ENCODE data around the gene ATP5PD. TPM values are rescaled to one million over a fixed set of nuclear protein-coding genes. Genes with fewer than 3 reads are reported as not detected.

The ATP5PD gene
- total RNA-seq (136 TPM), polyA plus RNA-seq (334 TPM)

- Histone ChIP-seq H3K4me3 (ENCODE audit: low read depth, low read length) (peak within 1 kb of the TSS; percentile 95), H3K27ac (ENCODE audit: low read depth) (peak within 1 kb of the TSS; percentile 91), H3K36me3 (ENCODE audit: insufficient read depth) (peaks cover 2% of the 10 kb centered on the region), H3K4me1 (ENCODE audit: insufficient read depth) (no peaks in the 10 kb centered on the region)
- under 1% methylated on average over 72 of the region's 72 CpGs for WGBS
- DNase-seq (ENCODE audit: extremely low spot score): peak; percentile 89
Observed at GRCh38 chr17:75046407-75047289, at the start of gene ATP5PD, which contains the start of gene KCTD2. Gene ATP5PD, minus strand, starts transcription at chr17:75046969. Its CDS starts 4,319 bp downstream, at chr17:75042650. Gene KCTD2, plus strand, starts transcription at chr17:75047225. Its CDS starts 26 bp downstream, at chr17:75047251.

DNA sequence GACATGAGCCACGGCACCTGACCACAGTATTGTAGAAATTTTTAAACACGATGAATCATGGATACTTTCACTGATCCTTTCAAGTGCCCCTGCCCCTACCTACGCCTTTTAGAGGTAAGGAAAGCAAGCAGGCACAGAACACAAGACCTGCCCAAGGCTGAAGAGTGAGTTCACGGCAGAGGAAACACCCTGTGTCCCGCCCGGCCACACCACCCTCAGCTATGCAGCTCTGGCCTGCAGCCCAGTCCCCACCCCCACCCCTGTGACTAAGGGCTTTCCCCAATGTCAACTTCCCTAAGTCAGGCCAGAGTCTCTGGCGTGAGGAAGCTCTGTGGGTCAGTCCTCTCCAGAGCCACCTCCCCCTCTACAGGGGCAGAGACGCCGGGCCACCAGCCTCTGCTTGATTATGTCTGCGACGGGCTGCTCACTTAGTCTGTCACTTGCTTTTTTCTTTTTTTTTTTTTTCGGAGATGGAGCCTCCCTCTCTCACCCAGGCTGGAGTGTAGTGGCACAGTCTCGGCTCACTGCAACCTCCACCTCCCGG lies 49.4 kb upstream of the ATP5PD start:
- Histone ChIP-seq H3K36me3 (ENCODE audit: insufficient read depth) (no peaks in the 10 kb centered on the region), H3K4me1 (ENCODE audit: insufficient read depth) (peaks cover 2% of the 10 kb centered on the region), H3K27ac (ENCODE audit: low read depth) (no peak overlapping the region), H3K4me3 (ENCODE audit: low read depth, low read length) (no peak overlapping the region)
- WGBS: 62% methylated on average over 14 of the region's 14 CpGs
- DNase-seq (ENCODE audit: extremely low spot score): peak; percentile 78

DNA sequence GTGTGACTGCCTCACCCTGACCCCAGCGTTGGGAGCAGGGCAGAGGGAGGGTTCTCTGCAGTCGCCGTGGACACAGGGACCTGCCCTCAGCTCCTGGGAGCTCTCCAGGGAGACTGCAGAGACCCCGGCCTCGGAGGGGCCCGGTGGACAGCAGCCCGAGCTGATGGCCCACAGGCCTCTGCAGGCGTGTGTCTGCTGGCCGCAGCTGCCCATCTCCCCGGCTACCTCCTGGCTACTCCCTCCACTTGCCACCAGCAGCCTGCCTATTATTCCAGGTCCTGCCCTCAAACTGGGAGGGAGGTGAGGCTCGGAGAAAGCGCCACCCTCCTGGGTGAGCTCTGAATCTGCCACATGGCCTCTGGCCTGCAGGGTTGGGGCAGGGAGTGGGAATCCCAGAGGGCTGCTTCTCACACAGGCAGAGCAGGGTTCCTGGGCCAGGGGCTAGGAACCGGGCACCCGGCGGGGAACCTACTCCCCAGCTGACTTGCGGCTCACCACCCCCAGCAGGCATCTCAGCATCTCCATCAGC lies 48.2 kb upstream of the ATP5PD start:
- 75% methylated on average over 16 of the region's 16 CpGs for WGBS
- Histone ChIP-seq H3K4me3 (ENCODE audit: low read depth, low read length) (no peak overlapping the region), H3K4me1 (ENCODE audit: insufficient read depth) (peaks cover 2% of the 10 kb centered on the region), H3K36me3 (ENCODE audit: insufficient read depth) (no peaks in the 10 kb centered on the region), H3K27ac (ENCODE audit: low read depth) (peak overlapping the region; percentile 56)
- DNase-seq (ENCODE audit: extremely low spot score): no peak

DNA sequence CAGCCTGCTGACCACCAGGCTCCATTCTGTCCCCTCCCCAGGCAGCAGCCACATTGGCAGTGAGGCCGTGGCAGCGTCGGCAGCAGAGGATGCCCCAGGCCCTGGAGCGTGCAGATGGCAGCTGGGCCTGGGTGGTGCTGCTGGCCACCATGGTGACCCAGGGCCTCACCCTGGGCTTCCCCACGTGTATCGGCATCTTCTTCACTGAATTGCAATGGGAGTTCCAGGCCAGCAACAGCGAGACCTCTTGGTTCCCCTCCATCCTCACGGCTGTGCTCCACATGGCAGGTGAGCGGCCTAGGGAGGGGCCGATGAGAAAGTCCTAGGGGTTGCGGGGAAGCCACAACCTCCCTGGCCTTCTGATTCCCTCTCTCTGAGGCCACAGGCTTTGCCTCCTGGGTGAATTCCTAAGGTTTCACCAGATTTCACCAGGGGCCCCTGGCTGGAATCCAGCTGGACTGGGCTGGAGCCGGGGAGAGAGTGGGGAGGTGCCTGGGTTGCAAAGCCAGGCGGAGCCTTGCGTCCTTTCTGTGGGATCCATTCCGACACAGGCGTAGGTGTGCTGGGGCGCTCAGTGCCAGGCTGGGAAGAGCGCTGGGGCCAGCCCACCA lies 46.9 kb upstream of the ATP5PD start:
- Histone ChIP-seq H3K4me3 (ENCODE audit: low read depth, low read length) (no peak overlapping the region), H3K36me3 (ENCODE audit: insufficient read depth) (no peaks in the 10 kb centered on the region), H3K4me1 (ENCODE audit: insufficient read depth) (peaks cover 2% of the 10 kb centered on the region), H3K27ac (ENCODE audit: low read depth) (peak overlapping the region; percentile 89)
- 86% methylated on average over 18 of the region's 18 CpGs for WGBS
- DNase-seq (ENCODE audit: extremely low spot score): no peak

GRCh38 chr17:75091855-75092327 lies 45.1 kb upstream of the ATP5PD start:
- Histone ChIP-seq H3K4me3 (ENCODE audit: low read depth, low read length) (no peak overlapping the region), H3K27ac (ENCODE audit: low read depth) (peak overlapping the region; percentile 73), H3K36me3 (ENCODE audit: insufficient read depth) (no peaks in the 10 kb centered on the region), H3K4me1 (ENCODE audit: insufficient read depth) (peaks cover 2% of the 10 kb centered on the region)
- no peak for DNase-seq (ENCODE audit: extremely low spot score)
- WGBS: 81% methylated on average over 10 of the region's 10 CpGs

DNA sequence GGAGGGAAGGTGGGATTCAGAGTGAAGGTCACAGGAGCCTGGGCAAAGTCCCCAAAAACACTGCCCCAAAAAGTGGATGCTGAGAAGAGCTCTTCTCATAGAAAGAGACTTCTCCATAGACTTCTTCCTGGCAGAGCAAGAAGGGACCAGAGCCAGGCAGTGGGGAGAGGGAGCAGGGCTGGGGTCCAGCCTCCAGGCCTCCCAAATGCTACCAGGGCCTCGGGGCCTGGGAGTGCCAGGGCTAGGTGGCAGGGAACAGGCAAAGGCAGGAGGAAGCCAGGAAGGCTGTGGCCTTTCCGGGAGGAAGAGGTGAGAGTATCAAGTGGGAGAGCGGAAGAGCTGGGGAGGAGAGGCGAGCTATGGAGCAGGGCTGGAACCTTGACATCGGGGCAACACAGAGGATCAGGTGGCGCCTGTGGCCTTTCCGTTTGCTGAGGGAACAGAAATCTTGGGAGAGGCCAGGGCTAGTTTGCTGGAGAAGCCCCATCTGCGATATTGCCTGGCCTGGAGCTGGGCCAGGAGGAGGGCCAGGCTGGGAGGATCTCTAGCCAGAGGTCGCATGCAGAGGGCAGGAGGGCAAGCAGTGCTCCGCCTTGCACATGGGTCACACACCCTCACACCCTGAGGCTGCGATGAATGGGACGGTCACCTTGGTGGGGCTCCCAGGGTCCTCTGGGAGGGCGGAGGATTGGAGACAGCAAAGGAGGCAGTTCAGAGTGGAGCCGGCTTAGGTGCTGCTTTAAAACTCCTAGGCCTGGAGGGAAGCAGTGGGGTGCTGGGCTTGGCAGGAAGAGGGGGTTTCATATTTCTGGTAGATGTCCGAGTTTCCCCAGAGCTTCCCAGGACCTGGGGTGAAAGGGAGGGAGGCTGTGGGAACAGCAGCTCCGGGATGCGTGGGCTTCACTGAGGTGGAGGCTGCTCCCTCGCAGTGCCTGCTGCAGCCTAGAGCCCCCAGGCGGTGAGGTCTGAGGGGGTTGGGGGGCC lies 44.4 kb upstream of the ATP5PD start:
- WGBS: 48% methylated on average over 19 of the region's 19 CpGs
- H3K4me1 ChIP-seq (ENCODE audit: insufficient read depth): peaks cover 2% of the 10 kb centered on the region
- no peak for DNase-seq (ENCODE audit: extremely low spot score)
- no peak overlapping the region for H3K4me3 ChIP-seq (ENCODE audit: low read depth, low read length)
- peak overlapping the region; percentile 73 for H3K27ac ChIP-seq (ENCODE audit: low read depth)
- no peaks in the 10 kb centered on the region for H3K36me3 ChIP-seq (ENCODE audit: insufficient read depth)

- H3K36me3 ChIP-seq (ENCODE audit: insufficient read depth): no peaks in the 10 kb centered on the region
- no peaks in the 10 kb centered on the region for H3K4me1 ChIP-seq (ENCODE audit: insufficient read depth)
- peak overlapping the region; percentile 91 for H3K27ac ChIP-seq (ENCODE audit: low read depth)
- DNase-seq (ENCODE audit: extremely low spot score): no peak
- H3K4me3 ChIP-seq (ENCODE audit: low read depth, low read length): peak overlapping the region; percentile 49
- WGBS: 69% methylated on average over 11 of the region's 11 CpGs
Observed at GRCh38 chr17:75088465-75089417, 42.0 kb upstream of the ATP5PD start.

GRCh38 chr17:75087558-75088453 lies 41.0 kb upstream of the ATP5PD start, which contains the start of gene SLC16A5:
Gene SLC16A5, plus strand, starts transcription at chr17:75087954. Its CDS starts 5,683 bp downstream, at chr17:75093637.
- peak within 1 kb of the TSS; percentile 49 for H3K4me3 ChIP-seq (ENCODE audit: low read depth, low read length)
- WGBS: 5% methylated on average over 69 of the region's 69 CpGs
- DNase-seq (ENCODE audit: extremely low spot score): peak; percentile 86
- no peaks in the 10 kb centered on the region for H3K36me3 ChIP-seq (ENCODE audit: insufficient read depth)
- H3K4me1 ChIP-seq (ENCODE audit: insufficient read depth): no peaks in the 10 kb centered on the region
- H3K27ac ChIP-seq (ENCODE audit: low read depth): peak within 1 kb of the TSS; percentile 91

- DNase-seq (ENCODE audit: extremely low spot score): no peak
- H3K27ac ChIP-seq (ENCODE audit: low read depth): peak overlapping the region; percentile 91
- no peaks in the 10 kb centered on the region for H3K4me1 ChIP-seq (ENCODE audit: insufficient read depth)
- H3K4me3 ChIP-seq (ENCODE audit: low read depth, low read length): peak overlapping the region; percentile 49
- whole genome bisulfite sequencing: 62% methylated on average over 12 of the region's 12 CpGs
- no peaks in the 10 kb centered on the region for H3K36me3 ChIP-seq (ENCODE audit: insufficient read depth)
Observed at GRCh38 chr17:75087182-75087557, 40.4 kb upstream of the ATP5PD start.

DNA sequence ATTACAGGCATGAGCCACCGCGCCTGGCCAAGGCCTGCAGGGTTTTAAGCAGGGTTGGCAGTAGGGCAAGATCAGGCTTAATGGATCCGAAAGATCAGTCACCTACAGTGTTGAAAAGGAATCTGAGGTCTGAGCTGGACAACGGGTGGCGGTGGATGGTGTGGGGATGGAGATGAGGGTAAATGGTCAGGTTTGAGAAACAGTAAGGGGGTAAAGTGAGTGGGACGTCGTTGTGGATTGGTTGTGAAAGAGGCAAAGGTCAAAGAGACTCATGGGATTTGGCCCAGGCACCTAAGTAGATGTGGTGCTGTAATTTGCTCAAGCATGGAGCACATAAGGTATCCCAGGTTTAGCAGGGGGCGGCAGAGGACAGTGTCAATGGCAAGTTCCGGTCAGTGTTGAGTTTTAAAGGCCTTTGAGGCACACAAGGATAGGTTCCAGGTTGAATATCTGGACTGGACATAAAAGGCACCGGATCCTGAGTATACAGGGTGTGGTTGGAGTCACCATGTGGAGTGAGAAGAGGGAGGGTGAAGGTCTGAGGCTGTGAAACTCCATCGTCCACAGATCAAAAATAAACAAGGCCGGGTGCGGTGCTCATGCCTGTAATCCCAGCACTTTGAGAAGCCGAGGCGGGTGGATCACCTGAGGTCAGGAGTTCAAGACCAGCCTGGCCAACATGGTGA lies 39.9 kb upstream of the ATP5PD start:
- H3K36me3 ChIP-seq (ENCODE audit: insufficient read depth): no peaks in the 10 kb centered on the region
- WGBS: 75% methylated on average over 15 of the region's 15 CpGs
- no peaks in the 10 kb centered on the region for H3K4me1 ChIP-seq (ENCODE audit: insufficient read depth)
- DNase-seq (ENCODE audit: extremely low spot score): no peak
- H3K27ac ChIP-seq (ENCODE audit: low read depth): no peak overlapping the region
- no peak overlapping the region for H3K4me3 ChIP-seq (ENCODE audit: low read depth, low read length)
